Kidney (tissue), 14 donors: ENCODE results near the gene PDLIM3. TPM values are rescaled to one million over a fixed set of nuclear protein-coding genes. Genes with fewer than 3 reads are reported as not detected.

ENCODE experiments used
- DNase-seq, 5 donors: peaks; one replicate each; pipeline ENCODE4 v3.0.0-alpha.2; 2013 to 2020
- FAIRE-seq: peaks from 2 replicates; lab custom pipeline; 2012; peaks lifted over from hg19 to GRCh38; lab: Jason Lieb, UNC
- H3K27ac ChIP-seq, 2 donors: one replicate each; pipeline ENCODE4 v1.7.0; 2013; ENCODE audit warnings: low read depth in 2 of 2, low read length in 2 of 2, inconsistent platforms in 1 of 2
- H3K27me3 ChIP-seq: one replicate; pipeline ENCODE4 v1.7.1; 2013; ENCODE audit warnings: low read length, inconsistent platforms; ENCODE audit not compliant: control insufficient read depth, insufficient read depth
- H3K36me3 ChIP-seq, 3 donors: one replicate each; pipeline versions ENCODE4 v1.7.0 to v1.7.1; 2013; ENCODE audit warnings: low read length in 3 of 3, control low read depth in 1 of 3, inconsistent platforms in 1 of 3; ENCODE audit not compliant: insufficient read depth in 3 of 3, control insufficient read depth in 2 of 3
- H3K4me1 ChIP-seq, 3 donors: one replicate each; pipeline versions ENCODE4 v1.7.0 to v1.7.1; 2013; ENCODE audit warnings: low read length in 3 of 3, inconsistent platforms in 1 of 3, low read depth in 1 of 3; ENCODE audit not compliant: control insufficient read depth in 2 of 3, insufficient read depth in 2 of 3
- H3K4me3 ChIP-seq, 3 donors: one replicate each; pipeline versions ENCODE4 v1.7.0 to v1.8.1; 2013; ENCODE audit warnings: low read length in 3 of 3, control low read depth in 1 of 3, inconsistent platforms in 1 of 3
- H3K9ac ChIP-seq, 3 donors: one replicate each; pipeline versions ENCODE4 v1.7.0 to v1.7.1; 2013; ENCODE audit warnings: low read length in 3 of 3, control low read depth in 1 of 3, inconsistent platforms in 1 of 3
- H3K9me3 ChIP-seq, 3 donors: one replicate each; pipeline versions ENCODE4 v1.7.0 to v1.7.1; 2013; ENCODE audit warnings: low read length in 3 of 3, control low read depth in 1 of 3, inconsistent platforms in 1 of 3; ENCODE audit not compliant: control insufficient read depth in 2 of 3, insufficient read depth in 1 of 3
- CTCF ChIP-seq: IDR thresholded peaks from 3 replicates; pipeline ENCODE4 v1.5.1; 2012; ENCODE audit warnings: mild to moderate bottlenecking, moderate library complexity, borderline replicate concordance; ENCODE audit not compliant: insufficient read depth; ENCODE audit errors: extremely low read depth
- intact Hi-C: fragments of 100-400 bp; cut with DNase I; formaldehyde crosslinking; loops from one replicate; pipeline ENCODE4 v1.11.1; 2022
- polyA plus RNA-seq: library from polyadenylated mRNA; stranded (reverse); fragments of 350-450 nt; fragmentation: Illumina TruSeq; extraction: RNeasy Lipid Tissue Mini Kit (QIAGEN cat#74804); gene quantifications from one replicate; pipeline ENCODE4 v1.2.3, GENCODE V29; 2014; ENCODE audit warnings: low read depth, low replicate concordance; ENCODE audit not compliant: insufficient read depth
- total RNA-seq: library from RNA; stranded (reverse); fragmentation: NEBNext Ultra II Directional; extraction: Animal tissue kit (Norgen Biotek cat#: 25700); gene quantifications from one replicate; pipeline ENCODE4 v1.2.1, GENCODE V29; 2021
- donor health status: control.
- donor health status: control.
- donor health status: control.
- donor health status: control.
- donor health status: control.
- donor health status: DM: yes; HTN: yes; CAD: no.
- donor health status: Normal renal cell carcinoma (clear cell type).

The PDLIM3 gene
- total and polyA plus RNA-seq, 2 donors from 2014 or later: 10.8 to 19.6 TPM

GRCh38 chr4:185535612-185536410 lies 504 bp upstream of the PDLIM3 start:
- TF ChIP-seq CTCF: no peak
- no peak for FAIRE-seq

GRCh38 chr4:185534511-185534865 lies 819 bp downstream of the PDLIM3 start:
- Histone ChIP-seq H3K4me3 (peak overlapping the region; percentile 35 to 58 (median 51)), H3K9ac (peak overlapping the region in 1 of 3 donors; percentile 55), H3K9me3 (no peaks in the 10 kb centered on the region), H3K36me3 (no peaks in the 10 kb centered on the region), H3K4me1 (peaks cover 0 to 6% (median 0%) of the 10 kb centered on the region in 3 donors), H3K27ac (no peak overlapping the region), H3K27me3 (peaks cover 3% of the 10 kb centered on the region)
- FAIRE-seq: no peak
- peak in 2 of 5 donors; percentile 54 to 64 for DNase-seq
- intact Hi-C loops: no loop called here
- no peak for TF ChIP-seq CTCF

More at GRCh38 chr4:185535612-185536410, 504 bp upstream of the PDLIM3 start:
- no peak for DNase-seq
- H3K36me3 ChIP-seq: no peaks in the 10 kb centered on the region
- H3K9me3 ChIP-seq: no peaks in the 10 kb centered on the region
- H3K4me3 ChIP-seq: peak overlapping the region; percentile 50 to 62 (median 51)
- H3K9ac ChIP-seq: peak overlapping the region in 1 of 3 donors; percentile 12
- H3K27me3 ChIP-seq: peaks cover 3% of the 10 kb centered on the region
- H3K27ac ChIP-seq: no peak overlapping the region
- H3K4me1 ChIP-seq: peaks cover 0 to 6% (median 0%) of the 10 kb centered on the region in 3 donors
- intact Hi-C loops: no loop called here

- Histone ChIP-seq H3K4me1 (peaks cover 0 to 6% (median 0%) of the 10 kb centered on the region in 3 donors), H3K36me3 (no peaks in the 10 kb centered on the region), H3K9ac (no peak overlapping the region), H3K4me3 (no peak overlapping the region), H3K27me3 (peaks cover 3% of the 10 kb centered on the region), H3K27ac (no peak overlapping the region), H3K9me3 (no peaks in the 10 kb centered on the region)
- TF ChIP-seq CTCF: no peak
- DNase-seq (no peak), FAIRE-seq (no peak)
- intact Hi-C loops: no loop called here
Measured at GRCh38 chr4:185532795-185533324, 2.4 kb downstream of the PDLIM3 start.
